Esophagus mucosa (tissue), 1 donor: ENCODE measurements around the gene SLC7A8. TPM values are rescaled to one million over a fixed set of nuclear protein-coding genes. Genes with fewer than 3 reads are reported as not detected.
"Not testable (repeated sequence)": the region's sequence is repeated elsewhere in the genome, so short reads cannot be mapped to it uniquely, and the experiment has no call there.

Source experiments
- ATAC-seq: fragments of 200-7000 bp; cut with Tn5 transposase; one replicate; pipeline ENCODE4 v1.9.1; 2020
- total RNA-seq: library from RNA; stranded (reverse); gene quantifications from one replicate; pipeline ENCODE4 v1.2.4, GENCODE V29; 2023
- donor health status: DM: yes; HTN: yes; CAD: no.

SLC7A8 gene
- 51.1 TPM for total RNA-seq

DNA sequence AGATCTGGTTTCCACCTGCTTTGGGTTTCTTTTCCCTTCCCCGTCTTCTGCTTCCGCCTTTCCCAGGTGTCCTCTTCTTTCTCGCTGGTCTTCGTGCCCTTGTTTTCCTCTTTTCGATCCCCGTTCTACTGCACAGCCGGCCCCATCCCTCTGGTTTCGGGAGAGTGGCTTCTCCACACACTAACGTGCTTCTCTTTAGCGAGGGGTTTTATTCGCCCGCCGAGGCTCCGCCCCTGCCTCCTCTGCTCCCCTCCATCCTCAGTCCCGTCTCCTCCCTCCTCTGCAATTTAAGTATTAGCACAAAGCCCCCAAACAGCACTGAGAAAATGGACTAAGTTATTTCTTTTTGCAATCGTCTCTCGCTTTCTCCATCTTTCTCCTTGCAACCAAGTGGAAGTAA, at the start of gene SLC7A8:
Gene SLC7A8 (minus strand): TSS at position 182 of the 400 bp plus-strand sequence. CDS start 746 bp downstream, outside the sequence.
- peak; percentile 31 for ATAC-seq

DNA sequence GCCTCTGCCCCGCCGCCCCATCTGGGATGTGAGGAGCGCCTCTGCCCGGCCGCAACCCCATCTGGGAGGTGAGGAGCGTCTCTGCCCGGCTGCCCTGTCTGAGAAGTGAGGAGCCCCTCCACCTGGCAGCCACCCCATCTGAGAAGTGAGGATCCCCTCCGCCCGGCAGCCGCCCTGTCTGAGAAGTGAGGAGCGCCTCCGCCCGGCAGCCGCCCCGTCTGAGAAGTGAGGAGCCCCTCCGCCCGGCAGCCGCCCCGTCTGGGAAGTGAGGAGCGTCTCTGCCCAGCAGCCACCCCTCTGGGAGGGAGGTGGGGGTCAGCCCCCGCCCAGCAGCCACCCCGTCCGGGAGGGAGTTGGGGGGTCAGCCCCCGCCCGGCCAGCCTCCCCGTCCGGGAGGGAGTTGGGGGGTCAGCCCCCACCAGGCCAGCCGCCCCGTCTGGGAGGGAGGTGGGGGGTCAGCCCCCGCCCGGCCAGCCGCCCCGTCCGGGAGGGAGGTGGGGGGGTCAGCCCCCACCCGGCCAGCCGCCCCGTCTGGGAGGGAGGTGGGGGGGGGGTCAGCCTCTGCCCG, 48.9 kb upstream of the SLC7A8 start:
- not testable (repeated sequence) for ATAC-seq

DNA sequence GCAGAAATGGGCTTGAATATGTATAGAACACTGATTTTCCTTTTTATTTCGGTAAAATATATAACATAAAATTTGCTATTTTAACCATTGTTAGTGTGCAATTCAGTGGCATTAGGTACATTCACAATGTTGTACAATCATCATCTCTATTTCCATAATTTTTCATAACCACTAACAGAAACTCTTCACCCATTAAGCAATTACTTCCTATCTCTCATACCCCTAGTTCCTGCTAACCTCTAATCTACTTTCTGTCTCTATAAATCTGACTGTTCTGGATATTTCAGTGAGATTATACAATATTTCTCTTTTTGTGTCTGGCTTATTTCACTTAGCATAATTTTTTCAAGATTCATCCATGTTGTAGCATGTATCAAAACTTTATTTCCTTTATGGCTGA, 45.4 kb upstream of the SLC7A8 start:
- no peak for ATAC-seq

DNA sequence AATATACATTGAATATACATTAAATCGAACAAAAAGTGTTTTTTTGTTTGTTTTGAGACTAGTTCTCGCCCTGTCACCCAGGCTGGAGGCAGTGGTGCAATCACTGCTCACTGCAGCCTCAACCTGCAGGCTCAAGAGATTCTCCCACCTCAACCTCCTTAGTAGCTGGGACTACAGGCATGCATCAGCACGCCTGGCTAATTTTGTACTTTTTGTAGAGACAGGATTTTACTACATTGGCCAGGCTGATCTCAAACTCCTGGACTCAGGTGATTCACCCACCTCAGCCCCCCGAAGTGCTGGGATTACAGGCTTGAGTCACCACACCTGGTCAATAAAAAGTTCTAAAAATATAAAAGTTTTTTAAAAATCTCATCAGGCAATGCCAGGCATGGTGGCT, 44.1 kb upstream of the SLC7A8 start:
- ATAC-seq: no peak

DNA sequence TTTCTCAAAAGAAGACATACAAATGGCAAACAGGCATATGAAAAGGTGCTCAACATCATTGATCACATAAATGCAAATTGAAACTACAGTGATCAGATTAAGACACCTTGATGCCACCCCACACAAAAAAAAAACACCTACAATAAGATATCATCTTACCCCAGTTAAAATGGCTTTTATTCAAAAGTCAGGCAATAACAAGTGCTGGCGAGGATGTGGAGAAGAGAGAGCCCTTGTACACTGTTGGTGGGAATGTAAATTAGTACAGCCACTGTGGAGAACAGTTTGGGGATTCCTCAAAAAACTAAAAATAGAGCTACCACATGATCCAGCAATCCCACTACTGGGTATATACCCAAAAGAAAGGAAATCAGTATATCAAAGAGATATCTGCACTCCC, 41.5 kb upstream of the SLC7A8 start:
- not testable (repeated sequence) for ATAC-seq

DNA sequence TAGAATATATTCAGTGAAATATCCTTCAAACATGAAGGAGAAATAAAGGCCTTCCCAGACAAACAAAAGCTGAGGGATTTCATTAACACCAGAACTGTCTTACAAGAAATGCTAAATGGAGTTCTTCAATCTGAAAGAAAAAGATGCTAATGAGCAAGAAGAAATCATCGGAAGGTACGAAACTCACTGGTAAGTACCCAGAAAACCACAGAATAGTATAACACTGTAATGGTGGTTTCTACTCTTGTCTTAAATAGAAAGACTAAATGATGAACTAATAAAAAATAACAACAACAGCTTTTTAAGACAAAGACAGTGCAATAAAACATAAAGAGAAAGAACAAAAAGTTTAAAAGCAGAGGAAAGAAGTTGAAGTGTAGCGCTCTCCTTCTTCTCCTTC, 35.6 kb upstream of the SLC7A8 start:
- no peak for ATAC-seq

DNA sequence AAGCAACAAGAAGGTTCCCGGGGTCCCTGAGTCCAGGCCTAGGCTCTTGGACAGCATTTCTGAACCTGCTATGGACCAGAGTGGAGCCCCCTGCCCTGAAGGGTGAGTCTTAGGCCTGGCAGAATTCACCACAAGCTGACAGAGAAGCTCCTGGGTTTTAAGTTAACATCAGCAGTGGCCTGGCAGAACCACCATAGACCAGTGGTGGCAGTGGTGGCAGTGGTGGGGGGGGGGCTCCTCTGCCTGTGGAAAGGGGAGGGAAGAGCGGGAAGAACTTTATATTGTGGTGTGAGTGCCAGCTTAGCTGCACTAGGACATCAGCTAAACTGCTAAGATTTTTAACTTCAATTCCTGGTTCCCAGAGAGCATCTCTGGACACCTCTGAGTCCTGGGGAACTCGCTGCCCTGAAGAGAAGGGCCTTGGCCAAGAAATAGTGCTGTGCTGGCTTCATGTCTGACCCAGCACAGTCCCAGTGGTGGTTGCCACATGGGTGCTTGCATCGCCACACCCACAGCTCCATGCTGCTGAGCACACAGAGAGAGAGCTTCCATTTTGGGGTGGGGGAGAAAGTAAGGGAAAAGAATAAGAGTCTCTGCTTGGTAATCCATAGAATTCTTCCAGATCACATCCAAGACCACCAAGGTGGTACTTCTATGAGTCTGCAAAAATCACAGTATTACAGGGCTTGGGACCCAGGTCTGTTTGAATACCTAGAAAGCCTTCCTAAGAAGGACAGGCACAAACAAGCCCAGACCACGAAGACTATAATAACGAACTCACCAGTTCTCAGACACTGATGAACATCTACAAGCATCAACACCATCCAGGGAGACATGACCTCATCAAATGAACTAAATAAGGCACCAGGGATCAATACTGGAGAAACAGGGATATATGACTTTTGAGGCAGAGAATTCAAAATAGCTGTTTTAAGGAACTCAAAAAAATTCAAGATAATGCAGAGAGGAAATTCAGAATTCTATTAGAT, 33.9 kb upstream of the SLC7A8 start:
- peak; percentile 35 for ATAC-seq

DNA sequence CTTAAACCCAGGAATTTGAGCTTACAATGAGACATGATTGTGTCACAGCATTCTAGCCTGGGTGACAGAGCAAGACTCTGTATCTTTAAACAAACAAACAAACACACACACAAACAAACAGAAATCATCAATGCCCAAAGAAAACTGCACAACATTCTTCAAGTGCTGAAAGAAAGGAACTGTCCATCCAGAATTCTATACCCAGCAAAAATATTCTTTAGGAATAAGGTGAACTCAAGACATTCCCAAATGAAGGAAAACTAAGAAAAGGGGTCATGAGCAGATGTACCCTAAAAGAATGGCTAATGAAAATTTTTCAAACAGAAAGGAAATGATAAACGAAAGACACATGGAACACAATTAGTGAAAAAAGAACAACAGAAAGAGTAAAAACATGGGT, 32.0 kb upstream of the SLC7A8 start:
- no peak for ATAC-seq

DNA sequence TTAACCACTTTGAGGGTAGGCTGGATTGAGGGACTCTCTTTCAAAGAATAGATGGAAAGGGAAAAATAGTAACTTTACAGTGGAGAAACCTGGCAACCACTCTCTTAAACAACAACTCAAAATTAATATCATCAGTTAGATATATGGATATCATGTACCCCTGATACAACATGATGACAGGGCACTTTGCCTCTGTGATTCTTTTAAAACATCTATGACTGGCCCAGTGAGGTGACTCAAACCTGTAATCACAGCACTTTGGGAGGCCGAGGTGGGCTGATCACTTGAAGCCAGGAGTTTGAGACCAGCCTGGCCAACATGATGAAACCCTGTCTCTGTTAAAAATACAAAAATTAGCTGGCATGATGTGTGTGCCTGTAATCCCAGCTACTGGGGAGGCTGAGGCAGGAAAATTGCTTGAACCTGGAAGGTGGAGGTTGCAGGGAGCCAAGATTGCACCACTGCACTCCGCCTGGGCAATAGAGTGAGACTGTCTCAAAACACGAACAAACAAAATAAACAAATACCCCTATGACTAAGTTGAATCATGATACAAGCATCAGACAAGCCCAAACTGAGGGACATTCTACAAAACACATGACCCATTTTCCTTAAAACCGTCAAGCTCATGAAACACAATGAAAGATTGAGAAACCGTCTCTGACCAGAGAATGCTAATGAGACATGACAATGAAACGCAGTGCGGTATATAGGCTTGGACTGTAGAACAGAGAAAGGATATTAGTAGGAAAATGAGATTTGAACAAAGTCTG, 26.4 kb upstream of the SLC7A8 start:
- peak; percentile 91 for ATAC-seq

DNA sequence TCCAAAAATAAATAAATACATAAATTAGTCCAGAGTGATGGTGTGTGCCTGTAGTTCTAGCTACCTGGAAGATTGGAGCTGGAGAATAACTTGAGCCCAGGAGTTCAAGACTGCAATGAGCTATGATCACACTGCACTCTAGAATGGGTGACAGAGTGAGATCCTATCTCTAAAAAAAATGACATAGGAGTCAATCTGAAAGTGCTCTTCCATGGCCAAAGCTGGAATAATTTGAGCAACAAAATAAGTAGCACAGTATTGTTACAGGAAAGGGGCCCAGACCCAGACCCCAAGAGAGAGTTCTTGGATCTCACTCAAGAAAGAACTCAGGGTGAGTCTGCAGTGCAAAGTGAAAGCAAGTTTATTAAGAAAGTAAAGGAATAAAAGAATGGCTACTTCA, 24.9 kb upstream of the SLC7A8 start:
- ATAC-seq: no peak

DNA sequence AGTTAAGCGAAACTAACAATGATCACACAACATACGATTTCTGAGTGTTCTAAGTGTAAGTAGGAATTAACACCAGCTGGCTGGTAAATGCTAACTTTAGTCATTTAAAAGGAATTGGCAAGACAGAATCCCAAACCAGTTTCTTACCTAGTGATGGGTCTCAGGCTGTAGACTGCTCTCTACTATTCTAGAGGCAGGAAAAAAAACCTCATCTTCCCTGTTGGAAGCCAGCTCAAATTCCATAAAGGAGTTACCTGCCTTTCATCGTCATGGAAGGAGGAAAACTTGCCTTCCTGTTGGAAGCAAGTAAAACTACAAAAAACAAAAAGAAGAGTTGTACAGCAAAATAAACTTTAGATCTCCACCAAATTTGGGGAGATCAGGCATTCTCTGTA, 23.7 kb upstream of the SLC7A8 start:
- ATAC-seq: no peak

DNA sequence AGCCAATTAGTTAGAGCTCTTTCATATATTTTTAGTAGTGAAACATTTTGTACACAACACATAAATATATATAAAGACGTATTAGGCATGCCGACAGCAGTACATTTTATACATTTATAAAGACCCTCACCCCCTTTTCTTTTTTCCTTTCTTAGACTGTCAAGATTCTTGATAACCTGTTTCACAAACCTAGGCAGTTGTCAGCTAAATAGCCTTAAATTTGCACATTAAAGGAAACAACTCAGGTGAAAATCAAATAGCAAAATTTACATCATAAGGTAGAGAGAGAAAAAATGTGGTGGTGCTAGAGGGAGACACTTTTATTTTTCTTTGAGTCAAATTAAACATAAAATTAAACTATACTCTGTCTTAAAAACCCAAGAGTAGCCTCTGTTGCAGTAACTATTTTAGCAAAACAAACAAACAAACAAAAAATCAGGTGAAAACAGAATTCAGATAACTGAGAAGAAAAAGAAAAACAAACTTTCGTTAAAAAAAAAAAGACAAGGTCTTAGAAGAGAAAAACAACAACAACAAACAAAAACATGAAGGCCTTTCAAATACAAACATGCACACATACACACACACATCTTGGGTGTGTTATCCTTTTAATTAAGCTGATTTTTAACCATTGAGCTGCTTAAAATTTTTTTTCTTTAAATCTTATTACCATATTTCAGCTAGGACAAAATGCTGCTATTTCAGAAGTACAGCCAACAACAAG, 23.1 kb upstream of the SLC7A8 start:
- ATAC-seq: no peak

DNA sequence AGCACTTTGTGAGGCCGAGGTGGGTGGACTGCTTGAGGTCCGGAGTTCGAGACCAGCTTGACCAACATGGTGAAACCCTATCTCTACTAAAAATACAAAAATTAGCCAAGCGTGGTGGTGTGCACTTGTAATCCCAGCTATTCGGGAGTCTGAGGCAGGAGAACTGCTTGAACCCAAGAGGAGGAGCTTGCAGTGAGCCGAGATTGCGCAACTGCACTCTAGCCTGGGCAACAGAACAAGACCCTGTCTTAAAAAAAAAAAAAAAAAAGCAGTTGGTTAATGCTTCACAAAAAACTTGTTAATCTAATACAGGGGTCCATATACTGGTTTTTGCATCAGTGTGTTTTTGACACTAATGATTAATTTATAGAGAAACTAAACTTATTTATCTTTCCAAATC, 18.5 kb upstream of the SLC7A8 start:
- no peak for ATAC-seq

DNA sequence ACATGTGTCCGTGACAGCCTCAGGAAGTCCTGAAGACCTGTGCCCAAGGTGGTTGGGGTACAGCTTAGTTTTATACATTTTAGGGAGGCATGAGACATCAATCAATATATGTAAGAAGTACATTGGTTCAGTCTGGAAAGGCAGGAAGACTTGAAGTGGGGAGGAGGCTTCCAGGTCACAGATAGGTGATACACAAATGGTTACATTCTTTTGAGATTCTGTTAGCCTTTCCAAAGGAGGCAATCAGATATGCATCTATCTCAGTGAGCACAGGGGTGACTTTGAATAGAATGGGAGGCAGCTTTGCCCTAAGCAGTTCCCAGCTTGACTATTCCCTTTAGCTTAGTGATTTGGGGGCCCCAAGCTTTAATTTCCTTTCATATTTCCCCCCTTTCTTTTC, 15.7 kb upstream of the SLC7A8 start:
- not testable (repeated sequence) for ATAC-seq

DNA sequence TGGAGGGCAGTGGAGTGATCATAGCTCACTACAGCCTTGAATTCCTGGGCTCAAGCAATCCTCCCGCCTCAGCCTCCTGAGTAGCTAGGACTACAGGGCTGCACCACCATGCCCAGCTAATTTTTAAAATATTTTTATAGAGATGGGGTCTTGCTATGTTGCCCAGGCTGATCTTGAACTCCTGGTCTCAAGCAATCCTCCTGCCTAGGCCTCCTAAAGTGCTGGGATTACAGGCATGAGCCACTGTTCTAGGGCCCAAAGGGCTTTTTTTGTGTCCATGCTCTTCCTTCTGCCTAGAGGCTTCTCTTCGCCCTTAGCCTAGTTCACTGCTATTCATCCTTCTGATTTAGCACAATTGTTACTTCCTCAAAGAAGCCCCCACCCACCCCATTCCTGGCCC, 13.0 kb upstream of the SLC7A8 start:
- ATAC-seq: not testable (repeated sequence)

DNA sequence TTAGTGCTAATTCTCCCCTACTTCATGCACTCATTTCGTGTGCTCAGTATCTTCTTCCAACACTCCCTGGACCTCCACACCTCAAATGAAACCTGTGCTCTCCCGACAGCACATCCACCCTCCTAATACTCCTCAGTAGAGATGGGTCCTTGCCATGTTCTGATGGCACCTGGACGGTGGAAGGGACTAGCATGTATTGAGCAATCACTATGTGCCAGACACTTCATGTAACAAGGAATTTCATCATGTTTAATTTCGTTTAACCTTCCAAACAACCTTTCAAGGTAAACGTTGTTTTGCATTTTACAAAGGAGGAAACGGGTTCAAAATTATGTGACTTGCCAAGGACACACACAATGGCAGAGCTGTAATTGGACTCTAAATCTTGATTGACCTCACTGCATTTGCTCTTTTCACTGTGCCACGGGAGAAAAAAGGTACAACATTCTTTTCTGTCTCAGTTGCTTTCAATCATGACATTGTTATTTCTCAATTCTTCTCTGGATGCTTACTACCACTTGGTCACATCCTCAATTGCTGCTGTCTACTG, 12.2 kb upstream of the SLC7A8 start:
- no peak for ATAC-seq

DNA sequence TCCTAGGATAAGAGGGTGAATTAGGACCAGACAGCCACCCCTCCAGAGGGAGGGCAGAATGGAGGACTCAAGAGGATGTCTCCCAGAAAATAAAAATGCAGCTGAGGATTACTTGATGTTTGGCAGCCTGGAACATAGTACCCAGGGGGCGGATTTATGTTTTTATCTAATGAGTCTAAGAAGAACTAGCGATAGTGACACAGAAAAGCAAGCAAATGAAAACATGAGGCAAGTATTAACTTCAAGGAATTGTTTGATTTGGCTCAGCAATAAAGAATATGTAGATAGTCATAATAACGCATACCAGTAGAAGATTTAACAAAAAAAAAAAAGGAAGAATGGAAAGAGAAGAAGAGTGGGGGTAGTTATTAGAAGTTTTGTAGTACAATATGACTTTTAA, 10.0 kb upstream of the SLC7A8 start:
- no peak for ATAC-seq

DNA sequence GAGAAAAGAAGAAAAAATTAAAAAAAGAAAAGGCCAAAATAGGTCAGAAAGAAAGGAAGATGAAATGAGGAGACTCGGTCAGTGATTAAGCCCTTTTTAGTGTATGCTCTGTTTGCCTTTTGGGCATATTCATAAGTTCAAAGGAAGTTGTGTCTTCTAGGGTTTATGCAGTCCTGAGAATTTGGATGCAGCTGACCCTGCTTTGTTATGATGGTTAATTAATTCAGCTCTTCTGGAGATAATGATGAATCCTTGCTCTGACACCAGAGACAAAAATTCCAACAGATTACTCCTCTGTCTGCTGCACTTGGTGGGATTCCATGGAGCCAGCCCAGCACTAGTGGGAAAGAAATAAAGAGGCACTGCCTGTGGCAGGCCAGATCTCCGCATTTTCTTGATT, 4.5 kb upstream of the SLC7A8 start:
- no peak for ATAC-seq

DNA sequence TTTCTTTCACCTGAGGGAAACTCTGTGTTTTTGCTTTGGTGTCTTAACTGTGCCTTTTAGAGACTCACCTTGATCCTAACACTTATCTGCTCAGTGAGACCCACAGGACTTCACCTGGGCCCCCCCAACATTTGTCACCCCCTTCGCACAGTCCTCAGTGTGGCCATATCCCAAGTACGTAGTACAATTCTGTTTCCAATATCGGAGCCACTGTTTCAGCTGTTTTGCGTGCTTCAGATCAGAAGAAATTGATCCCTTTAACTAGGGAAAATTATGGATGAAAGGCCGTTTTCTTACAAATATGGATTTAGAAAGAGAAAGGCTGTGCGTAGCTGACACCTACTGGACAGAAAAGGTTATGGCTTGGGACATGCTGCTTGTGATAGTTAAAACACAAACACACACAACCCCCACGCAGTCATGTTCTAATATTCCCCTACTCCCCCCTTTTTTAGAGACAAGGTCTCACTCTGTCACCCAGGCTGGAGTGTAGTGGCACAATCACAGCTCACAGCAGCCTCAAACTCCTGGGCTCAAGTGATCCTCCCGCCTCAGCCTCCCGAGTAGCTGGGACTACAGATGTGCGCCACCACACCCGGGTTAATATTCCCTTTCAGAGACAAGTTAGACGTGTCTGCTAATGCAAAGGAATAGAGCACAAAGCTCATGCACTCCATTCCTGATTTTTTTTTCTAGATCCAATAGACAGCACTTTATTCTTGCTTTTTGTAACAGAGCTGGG, 3.6 kb upstream of the SLC7A8 start:
- ATAC-seq: peak; percentile 66

DNA sequence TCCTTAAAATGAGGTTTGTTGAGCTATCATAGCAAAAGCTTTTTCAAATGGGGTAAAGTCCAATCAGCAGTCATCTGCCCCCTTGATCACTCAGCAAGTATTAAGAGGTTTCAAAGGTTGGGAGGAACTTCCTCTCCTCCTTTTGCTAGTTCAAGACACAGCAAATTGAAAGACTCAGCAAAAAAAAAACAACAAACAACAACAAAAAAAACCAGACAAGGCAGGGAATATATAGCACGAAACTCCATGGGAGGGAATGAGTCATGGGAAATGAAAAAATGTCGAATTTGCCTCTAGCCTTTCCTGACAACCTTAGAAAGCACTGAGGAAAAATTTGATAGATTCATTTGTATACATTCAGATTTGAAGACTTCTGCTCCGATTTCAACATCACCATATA, 1.6 kb upstream of the SLC7A8 start:
- no peak for ATAC-seq

DNA sequence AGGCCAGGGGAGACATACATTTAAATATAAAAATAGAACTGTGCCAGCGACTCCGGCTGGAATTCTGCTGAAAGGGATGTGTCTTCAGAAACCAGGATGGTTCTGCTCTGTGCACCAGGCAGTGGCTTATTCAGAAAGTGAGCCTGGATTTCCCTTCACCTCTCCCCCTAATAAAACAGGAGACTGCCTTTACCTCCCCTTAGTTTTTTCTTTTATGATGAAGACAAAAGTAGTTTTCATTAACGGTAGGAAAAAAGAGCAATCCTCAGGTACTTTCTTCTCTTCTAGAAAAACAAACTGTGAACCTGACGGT, 346 bp downstream of the SLC7A8 start:
- no peak for ATAC-seq
